NB4 (cell line): ENCODE results near the gene PAF1.

ENCODE experiments used
- MYC ChIP-seq: IDR thresholded peaks from 2 replicates; pipeline ENCODE4 v1.6.1; 2011; ENCODE audit warnings: low read depth, low read length
- POLR2A ChIP-seq: IDR thresholded peaks from 2 replicates; pipeline ENCODE4 v1.6.1; 2011; ENCODE audit warnings: mild to moderate bottlenecking; ENCODE audit not compliant: insufficient read length; ENCODE audit errors: extremely low read depth
- TF ChIP-seq, protein P1 (sequence below): IDR thresholded peaks from one replicate; pipeline ENCODE4 v1.5.1; 2012; ENCODE audit warnings: low read depth, low read length
- TF ChIP-seq, protein P2 (sequence below): IDR thresholded peaks from 2 replicates; pipeline ENCODE4 v1.6.1; 2011; ENCODE audit warnings: low read depth, low read length

DNA sequence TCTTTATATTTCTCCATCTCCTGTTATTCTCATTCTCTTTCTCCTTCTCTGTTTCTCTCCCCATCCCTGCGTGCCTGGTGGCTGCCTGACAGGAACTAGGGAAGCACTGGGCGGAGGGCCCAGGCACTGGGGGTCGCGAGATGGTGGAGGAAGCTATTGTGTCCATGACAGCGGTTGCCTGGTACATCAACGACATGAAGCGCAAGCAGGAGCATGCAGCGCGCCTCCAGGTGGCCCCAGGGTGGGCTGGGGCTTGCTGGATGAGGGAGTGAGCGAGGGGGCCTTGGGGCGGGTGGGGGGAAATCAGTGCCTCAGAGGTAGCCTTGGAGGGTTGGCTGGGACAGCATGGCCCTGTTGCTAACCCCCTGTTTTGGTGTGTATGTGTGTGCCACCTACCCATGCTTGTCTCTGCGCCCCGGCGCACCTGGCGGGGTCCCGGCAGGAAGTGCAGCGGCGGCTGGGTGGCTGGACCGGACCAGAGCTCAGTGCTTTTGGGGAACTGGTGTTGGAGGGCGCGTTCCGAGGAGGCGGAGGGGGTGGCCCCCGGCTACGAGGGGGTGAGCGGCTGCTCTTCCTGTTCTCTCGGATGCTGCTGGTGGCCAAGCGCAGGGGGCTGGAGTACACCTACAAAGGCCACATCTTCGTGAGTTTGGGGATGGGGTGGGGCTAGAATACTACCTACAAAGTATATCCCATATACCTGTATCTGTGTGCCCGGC is 26.7 kb upstream of the PAF1 start:
- TF ChIP-seq, protein P1, sequence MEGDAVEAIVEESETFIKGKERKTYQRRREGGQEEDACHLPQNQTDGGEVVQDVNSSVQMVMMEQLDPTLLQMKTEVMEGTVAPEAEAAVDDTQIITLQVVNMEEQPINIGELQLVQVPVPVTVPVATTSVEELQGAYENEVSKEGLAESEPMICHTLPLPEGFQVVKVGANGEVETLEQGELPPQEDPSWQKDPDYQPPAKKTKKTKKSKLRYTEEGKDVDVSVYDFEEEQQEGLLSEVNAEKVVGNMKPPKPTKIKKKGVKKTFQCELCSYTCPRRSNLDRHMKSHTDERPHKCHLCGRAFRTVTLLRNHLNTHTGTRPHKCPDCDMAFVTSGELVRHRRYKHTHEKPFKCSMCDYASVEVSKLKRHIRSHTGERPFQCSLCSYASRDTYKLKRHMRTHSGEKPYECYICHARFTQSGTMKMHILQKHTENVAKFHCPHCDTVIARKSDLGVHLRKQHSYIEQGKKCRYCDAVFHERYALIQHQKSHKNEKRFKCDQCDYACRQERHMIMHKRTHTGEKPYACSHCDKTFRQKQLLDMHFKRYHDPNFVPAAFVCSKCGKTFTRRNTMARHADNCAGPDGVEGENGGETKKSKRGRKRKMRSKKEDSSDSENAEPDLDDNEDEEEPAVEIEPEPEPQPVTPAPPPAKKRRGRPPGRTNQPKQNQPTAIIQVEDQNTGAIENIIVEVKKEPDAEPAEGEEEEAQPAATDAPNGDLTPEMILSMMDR: no peak
- TF ChIP-seq POLR2A (no peak), MYC (no peak)
- TF ChIP-seq, protein P2, sequence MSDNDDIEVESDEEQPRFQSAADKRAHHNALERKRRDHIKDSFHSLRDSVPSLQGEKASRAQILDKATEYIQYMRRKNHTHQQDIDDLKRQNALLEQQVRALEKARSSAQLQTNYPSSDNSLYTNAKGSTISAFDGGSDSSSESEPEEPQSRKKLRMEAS: no peak
